ENCODE results near the gene MYT1. TPM values are rescaled to one million over a fixed set of nuclear protein-coding genes. Genes with fewer than 3 reads are reported as not detected.

MYT1 gene
- polyA plus RNA-seq, 1 of the 3 experiments (the other 2 are of a cell fraction): 0.10 TPM

DNA sequence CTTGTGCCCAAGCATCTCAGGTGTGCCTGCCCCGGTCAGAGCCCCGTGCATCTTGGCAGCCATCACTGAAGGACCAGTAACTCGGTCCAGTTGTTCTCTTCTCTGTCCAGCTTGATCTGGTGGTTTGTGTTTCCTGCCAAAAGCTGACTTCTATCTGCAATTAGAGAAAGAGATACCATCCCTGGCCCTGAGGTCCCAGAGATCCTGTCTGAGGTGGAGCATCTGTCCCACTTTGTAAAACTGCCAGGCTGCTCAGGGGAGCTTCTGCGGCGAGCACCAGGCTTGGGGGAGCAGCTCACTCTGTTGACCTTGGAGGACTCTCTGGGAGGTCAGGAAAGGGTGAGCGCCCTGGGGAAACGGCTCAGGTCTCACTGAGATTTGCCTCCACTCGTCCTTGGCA, 35.1 kb downstream of the MYT1 start:
- Histone ChIP-seq H3K4me2 (no peak overlapping the region), H3K79me2 (ENCODE audit: insufficient read depth) (no peaks in the 10 kb centered on the region), H4K20me1 (ENCODE audit: insufficient read depth) (no peaks in the 10 kb centered on the region), H3K4me1 (ENCODE audit: control insufficient read depth in 1 of 2, insufficient read depth in 2 of 2, low read depth in 1 of 2, low read length in 1 of 2) (peaks cover 0 to 29% of the 10 kb centered on the region in 2 experiments; a peak in 1 of 4 replicates), H3K4me3 (ENCODE audit: low read depth in 2 of 2, low read length in 1 of 2) (no peak overlapping the region), H2AFZ (ENCODE audit: low read depth) (no peak overlapping the region), H3K27ac (ENCODE audit: low read depth in 2 of 2, low read length in 1 of 2) (peak overlapping the region in 1 of 2 experiments; percentile 65; a peak in 2 of 4 replicates), H3K9me2 (no peaks in the 10 kb centered on the region), H3F3A (replicated peaks; ENCODE audit: insufficient read depth) (no peaks in the 10 kb centered on the region), H3K36me3 (replicated peaks in 1 of 2; ENCODE audit: control insufficient read depth in 1 of 2, insufficient read depth in 2 of 2, low read length in 1 of 2) (no peaks in the 10 kb centered on the region), H3K27me3 (ENCODE audit: insufficient read depth) (no peaks in the 10 kb centered on the region; the same call in 1 of the 2 replicates), H3K9ac (no peak overlapping the region), H3K9me3 (no peaks in the 10 kb centered on the region)
- TF ChIP-seq TEAD4 (IDR thresholded peaks at IDR 0.05; ENCODE audit: borderline replicate concordance, insufficient read depth) (no peak), GATA2 (CRISPR knock-in tag; IDR thresholded peaks at IDR 0.05) (peak; percentile 49; the same call in 1 of the 2 replicates), SMC3 (IDR thresholded peaks at IDR 0.05; ENCODE audit: low read depth, low read length) (no peak), TCF12 (IDR thresholded peaks at IDR 0.05) (no peak), FOXJ3 (CRISPR knock-in tag; IDR thresholded peaks at IDR 0.05) (no peak), POLR2AphosphoS5 (IDR thresholded peaks at IDR 0.05; ENCODE audit: low read depth, low read length) (no peak), MEF2A (IDR thresholded peaks at IDR 0.05; ENCODE audit: borderline replicate concordance, low read depth) (no peak), MXI1 (IDR thresholded peaks at IDR 0.05; ENCODE audit: low read depth, low read length) (peak; percentile 49; the same call in 1 of the 2 replicates), FOXM1 (IDR thresholded peaks at IDR 0.05; ENCODE audit: low read depth) (no peak), JUND (IDR thresholded peaks at IDR 0.05) (no peak), EP300 (IDR thresholded peaks at IDR 0.05; ENCODE audit: borderline replicate concordance in 1 of 2, low read depth in 1 of 2, low read length in 1 of 2) (peak in 1 of 2 experiments; percentile 69; a peak in 2 of 4 replicates), RAD21 (IDR thresholded peaks at IDR 0.05; ENCODE audit: low read length) (peak; percentile 22; the same call in 1 of the 2 replicates), TAF1 (IDR thresholded peaks at IDR 0.05; ENCODE audit: borderline replicate concordance, low read depth, low read length) (no peak)
- TF ChIP-seq, protein P1, sequence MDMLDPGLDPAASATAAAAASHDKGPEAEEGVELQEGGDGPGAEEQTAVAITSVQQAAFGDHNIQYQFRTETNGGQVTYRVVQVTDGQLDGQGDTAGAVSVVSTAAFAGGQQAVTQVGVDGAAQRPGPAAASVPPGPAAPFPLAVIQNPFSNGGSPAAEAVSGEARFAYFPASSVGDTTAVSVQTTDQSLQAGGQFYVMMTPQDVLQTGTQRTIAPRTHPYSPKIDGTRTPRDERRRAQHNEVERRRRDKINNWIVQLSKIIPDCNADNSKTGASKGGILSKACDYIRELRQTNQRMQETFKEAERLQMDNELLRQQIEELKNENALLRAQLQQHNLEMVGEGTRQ (IDR thresholded peaks at IDR 0.05; ENCODE audit: borderline replicate concordance, low read depth, low read length): no peak
- TF ChIP-seq, protein P2, sequence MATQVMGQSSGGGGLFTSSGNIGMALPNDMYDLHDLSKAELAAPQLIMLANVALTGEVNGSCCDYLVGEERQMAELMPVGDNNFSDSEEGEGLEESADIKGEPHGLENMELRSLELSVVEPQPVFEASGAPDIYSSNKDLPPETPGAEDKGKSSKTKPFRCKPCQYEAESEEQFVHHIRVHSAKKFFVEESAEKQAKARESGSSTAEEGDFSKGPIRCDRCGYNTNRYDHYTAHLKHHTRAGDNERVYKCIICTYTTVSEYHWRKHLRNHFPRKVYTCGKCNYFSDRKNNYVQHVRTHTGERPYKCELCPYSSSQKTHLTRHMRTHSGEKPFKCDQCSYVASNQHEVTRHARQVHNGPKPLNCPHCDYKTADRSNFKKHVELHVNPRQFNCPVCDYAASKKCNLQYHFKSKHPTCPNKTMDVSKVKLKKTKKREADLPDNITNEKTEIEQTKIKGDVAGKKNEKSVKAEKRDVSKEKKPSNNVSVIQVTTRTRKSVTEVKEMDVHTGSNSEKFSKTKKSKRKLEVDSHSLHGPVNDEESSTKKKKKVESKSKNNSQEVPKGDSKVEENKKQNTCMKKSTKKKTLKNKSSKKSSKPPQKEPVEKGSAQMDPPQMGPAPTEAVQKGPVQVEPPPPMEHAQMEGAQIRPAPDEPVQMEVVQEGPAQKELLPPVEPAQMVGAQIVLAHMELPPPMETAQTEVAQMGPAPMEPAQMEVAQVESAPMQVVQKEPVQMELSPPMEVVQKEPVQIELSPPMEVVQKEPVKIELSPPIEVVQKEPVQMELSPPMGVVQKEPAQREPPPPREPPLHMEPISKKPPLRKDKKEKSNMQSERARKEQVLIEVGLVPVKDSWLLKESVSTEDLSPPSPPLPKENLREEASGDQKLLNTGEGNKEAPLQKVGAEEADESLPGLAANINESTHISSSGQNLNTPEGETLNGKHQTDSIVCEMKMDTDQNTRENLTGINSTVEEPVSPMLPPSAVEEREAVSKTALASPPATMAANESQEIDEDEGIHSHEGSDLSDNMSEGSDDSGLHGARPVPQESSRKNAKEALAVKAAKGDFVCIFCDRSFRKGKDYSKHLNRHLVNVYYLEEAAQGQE (IDR thresholded peaks at IDR 0.05; ENCODE audit: low read depth, low read length): no peak
- TF ChIP-seq, protein P3, sequence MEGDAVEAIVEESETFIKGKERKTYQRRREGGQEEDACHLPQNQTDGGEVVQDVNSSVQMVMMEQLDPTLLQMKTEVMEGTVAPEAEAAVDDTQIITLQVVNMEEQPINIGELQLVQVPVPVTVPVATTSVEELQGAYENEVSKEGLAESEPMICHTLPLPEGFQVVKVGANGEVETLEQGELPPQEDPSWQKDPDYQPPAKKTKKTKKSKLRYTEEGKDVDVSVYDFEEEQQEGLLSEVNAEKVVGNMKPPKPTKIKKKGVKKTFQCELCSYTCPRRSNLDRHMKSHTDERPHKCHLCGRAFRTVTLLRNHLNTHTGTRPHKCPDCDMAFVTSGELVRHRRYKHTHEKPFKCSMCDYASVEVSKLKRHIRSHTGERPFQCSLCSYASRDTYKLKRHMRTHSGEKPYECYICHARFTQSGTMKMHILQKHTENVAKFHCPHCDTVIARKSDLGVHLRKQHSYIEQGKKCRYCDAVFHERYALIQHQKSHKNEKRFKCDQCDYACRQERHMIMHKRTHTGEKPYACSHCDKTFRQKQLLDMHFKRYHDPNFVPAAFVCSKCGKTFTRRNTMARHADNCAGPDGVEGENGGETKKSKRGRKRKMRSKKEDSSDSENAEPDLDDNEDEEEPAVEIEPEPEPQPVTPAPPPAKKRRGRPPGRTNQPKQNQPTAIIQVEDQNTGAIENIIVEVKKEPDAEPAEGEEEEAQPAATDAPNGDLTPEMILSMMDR (IDR thresholded peaks at IDR 0.05): no peak
- CTCF ChIA-PET: interaction anchor here (0.9 to 1.2 kb wide), 4 partner anchors 10 to 68 kb away, joined by 3 to 4 read pairs (median 3); no protein-coding TSS in a partner anchor
- DNase-seq: peak; percentile 73
- WGBS (ENCODE audit: low lambda C conversion rate): 24% methylated on average over 5 of the region's 8 CpGs
- POLR2A ChIA-PET: interaction anchor here (1.1 kb wide), 1 partner anchor 56 kb away, joined by 3 read pairs; the partner anchor contains the start of gene PCMTD2
